CD4-positive, alpha-beta T cell (primary cell): ENCODE results near the gene IGF2R. TPM values are rescaled to one million over a fixed set of nuclear protein-coding genes. Genes with fewer than 3 reads are reported as not detected.
A peak's percentile ranks its signal among the peaks of the same experiment; 100 is the strongest.

Source experiments
- ATAC-seq: fragments of 200-7000 bp; cut with Tn5 transposase; one replicate; pipeline ENCODE4 v1.10.0; 2022; ENCODE audit warnings: mild to moderate bottlenecking; ENCODE audit not compliant: poor library complexity
- CTCF ChIA-PET: fragments of 350-600 bp; sonication (Branson Sonifier 250); formaldehyde crosslinking; loops from one replicate; lab custom pipeline; 2021; ENCODE audit warnings: antibody characterized with exemption, inconsistent platforms; lab: Charles Lee
- POLR2A ChIA-PET: fragments of 350-600 bp; sonication (Branson Sonifier 250); formaldehyde crosslinking; loops from one replicate; lab custom pipeline; 2021; ENCODE audit warnings: antibody characterized with exemption, inconsistent platforms; lab: Charles Lee
- DNase-seq, 14 experiments: peaks; one replicate each; pipeline ENCODE4 v3.0.0-alpha.2; 2013 to 2020; ENCODE audit warnings: mixed read lengths in 2 of 14
- H3K27ac ChIP-seq, 2 donors: one replicate each; pipeline versions ENCODE4 v1.5.1 to v1.7.0; 2013; ENCODE audit warnings: low read length in 2 of 2, low read depth in 1 of 2, mild to moderate bottlenecking in 1 of 2
- H3K27me3 ChIP-seq, 2 experiments: 1 replicate in 1 of 2; 2 replicates in 1 of 2; pipeline versions ENCODE4 v1.6.1 to v1.7.0; 2013; ENCODE audit warnings: low read length in 2 of 2, control low read depth in 1 of 2, mild to moderate bottlenecking in 1 of 2, moderate library complexity in 1 of 2; ENCODE audit not compliant: insufficient read depth in 2 of 2, control insufficient read depth in 1 of 2
- H3K36me3 ChIP-seq: one replicate; pipeline ENCODE4 v1.6.1; 2013; ENCODE audit warnings: low read length, control low read depth; ENCODE audit not compliant: insufficient read depth
- H3K4me1 ChIP-seq: one replicate; pipeline ENCODE4 v1.6.1; 2013; ENCODE audit warnings: low read length, control low read depth; ENCODE audit not compliant: insufficient read depth
- H3K4me3 ChIP-seq: one replicate; pipeline ENCODE4 v1.5.1; 2013; ENCODE audit warnings: mild to moderate bottlenecking, low read length, moderate library complexity
- H3K9me3 ChIP-seq, 2 experiments: 1 replicate in 1 of 2; 2 replicates in 1 of 2; pipeline versions ENCODE4 v1.6.1 to v1.7.0; 2013; ENCODE audit warnings: low read length in 2 of 2, mild to moderate bottlenecking in 2 of 2, control low read depth in 1 of 2, moderate library complexity in 1 of 2; ENCODE audit not compliant: control insufficient read depth in 1 of 2, insufficient read depth in 1 of 2
- H3K27ac Mint-ChIP-seq: one replicate; pipeline ENCODE4 v1.8.0; 2020; ENCODE audit warnings: mixed read lengths
- H3K27me3 Mint-ChIP-seq: one replicate; pipeline ENCODE4 v1.8.0; 2021; ENCODE audit warnings: mixed read lengths
- H3K36me3 Mint-ChIP-seq: one replicate; pipeline ENCODE4 v1.8.0; 2021; ENCODE audit warnings: low read depth, mixed read lengths
- H3K4me1 Mint-ChIP-seq: one replicate; pipeline ENCODE4 v1.8.0; 2021; ENCODE audit warnings: low read depth, mixed read lengths
- H3K4me3 Mint-ChIP-seq: one replicate; pipeline ENCODE4 v1.8.0; 2020; ENCODE audit warnings: mild to moderate bottlenecking, mixed read lengths
- H3K9me3 Mint-ChIP-seq: one replicate; pipeline ENCODE4 v1.8.0; 2020; ENCODE audit warnings: mixed read lengths
- intact Hi-C, 2 experiments: fragments of 100-400 bp; cut with DNase I in 1 of 2; cut with micrococcal nuclease in 1 of 2; formaldehyde crosslinking; loops; one replicate each; pipeline versions ENCODE4 v1.15.1 to v1.9.0; 2023 to 2025; cut with DNase I, micrococcal nuclease
- total RNA-seq, 174 experiments: library from RNA in 2 of 174; stranded (reverse) in 2 of 174; gene quantifications; one replicate each; pipeline ENCODE4 v1.2.3 and lab custom pipeline; 2021 to 2026
- TF ChIP-seq, protein P1 (sequence below): fragments of 200-600 bp; IDR thresholded peaks from one replicate; pipeline ENCODE4 v1.8.0; 2022; ENCODE audit warnings: antibody characterized with exemption, mild to moderate bottlenecking

Gene IGF2R
- total RNA-seq, 2 experiments from 2014 or later, result 43.8 to 46.7 TPM

DNA sequence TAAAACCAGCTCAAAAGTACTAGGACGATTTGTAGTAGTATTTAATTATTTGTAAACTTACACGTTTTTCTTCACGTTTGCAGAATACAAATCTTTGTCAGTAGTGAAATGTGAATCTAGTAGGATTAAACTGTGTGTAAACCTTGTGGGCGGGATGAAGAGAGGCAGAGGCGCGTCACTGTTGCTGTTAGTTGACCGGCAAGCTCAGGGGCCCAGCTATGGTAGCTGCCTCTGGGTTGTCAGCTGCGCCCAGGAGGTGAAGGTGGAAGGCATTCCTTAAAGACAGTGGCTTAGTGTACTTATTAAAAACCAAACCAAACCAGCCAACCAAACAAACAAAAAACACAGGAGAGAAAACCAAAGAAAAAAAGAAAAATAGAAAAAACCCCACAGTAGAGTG, 69.6 kb downstream of the IGF2R start:
- intact Hi-C loops, result no loop called here
- Mint-ChIP-seq H3K27me3 (no peaks in the 10 kb centered on the region), H3K27ac (peak overlapping the region; percentile 24), H3K36me3 (peaks cover 92% of the 10 kb centered on the region), H3K9me3 (no peaks in the 10 kb centered on the region), H3K4me3 (no peak overlapping the region), H3K4me1 (peaks cover 41% of the 10 kb centered on the region)
- Histone ChIP-seq H3K27ac (no peak overlapping the region), H3K4me3 (no peak overlapping the region), H3K4me1 (peaks cover 5% of the 10 kb centered on the region), H3K9me3 (no peaks in the 10 kb centered on the region), H3K27me3 (no peaks in the 10 kb centered on the region), H3K36me3 (peaks cover 71% of the 10 kb centered on the region)
- ChIA-PET POLR2A (no interaction called here), CTCF (no interaction called here)
- TF ChIP-seq, protein P1, sequence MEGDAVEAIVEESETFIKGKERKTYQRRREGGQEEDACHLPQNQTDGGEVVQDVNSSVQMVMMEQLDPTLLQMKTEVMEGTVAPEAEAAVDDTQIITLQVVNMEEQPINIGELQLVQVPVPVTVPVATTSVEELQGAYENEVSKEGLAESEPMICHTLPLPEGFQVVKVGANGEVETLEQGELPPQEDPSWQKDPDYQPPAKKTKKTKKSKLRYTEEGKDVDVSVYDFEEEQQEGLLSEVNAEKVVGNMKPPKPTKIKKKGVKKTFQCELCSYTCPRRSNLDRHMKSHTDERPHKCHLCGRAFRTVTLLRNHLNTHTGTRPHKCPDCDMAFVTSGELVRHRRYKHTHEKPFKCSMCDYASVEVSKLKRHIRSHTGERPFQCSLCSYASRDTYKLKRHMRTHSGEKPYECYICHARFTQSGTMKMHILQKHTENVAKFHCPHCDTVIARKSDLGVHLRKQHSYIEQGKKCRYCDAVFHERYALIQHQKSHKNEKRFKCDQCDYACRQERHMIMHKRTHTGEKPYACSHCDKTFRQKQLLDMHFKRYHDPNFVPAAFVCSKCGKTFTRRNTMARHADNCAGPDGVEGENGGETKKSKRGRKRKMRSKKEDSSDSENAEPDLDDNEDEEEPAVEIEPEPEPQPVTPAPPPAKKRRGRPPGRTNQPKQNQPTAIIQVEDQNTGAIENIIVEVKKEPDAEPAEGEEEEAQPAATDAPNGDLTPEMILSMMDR, result no peak
- ATAC-seq (no peak), DNase-seq (no peak)

DNA sequence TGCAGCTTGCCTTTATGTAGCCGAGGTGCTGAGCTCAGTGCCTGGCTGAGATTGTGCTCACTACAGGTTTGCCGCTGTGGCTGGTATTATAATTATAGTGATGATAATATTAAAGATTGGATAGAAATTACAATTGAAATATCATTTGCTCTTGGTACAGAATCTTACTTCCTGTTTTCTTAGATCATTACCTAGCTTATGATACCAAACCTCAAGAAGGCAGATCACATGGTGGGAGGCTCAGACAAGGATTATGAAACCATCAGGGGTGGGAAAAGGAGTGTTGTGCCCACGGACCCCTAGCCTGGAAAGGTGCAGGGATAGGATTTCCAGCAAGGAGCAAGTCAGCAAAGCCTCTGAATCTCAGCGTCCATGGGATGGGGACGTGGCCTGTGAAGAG, 70.6 kb downstream of the IGF2R start:
- Mint-ChIP-seq H3K27ac (peak overlapping the region; percentile 16), H3K27me3 (no peaks in the 10 kb centered on the region), H3K4me3 (no peak overlapping the region), H3K4me1 (peaks cover 41% of the 10 kb centered on the region), H3K9me3 (no peaks in the 10 kb centered on the region), H3K36me3 (peaks cover 92% of the 10 kb centered on the region)
- H3K4me3 ChIP-seq, result no peak overlapping the region
- H3K4me1 ChIP-seq, result peaks cover 5% of the 10 kb centered on the region
- CTCF ChIA-PET, result no interaction called here
- no peak overlapping the region for H3K27ac ChIP-seq
- POLR2A ChIA-PET, result interaction anchor here (0.6 kb wide), 1 partner anchor 249 kb away, joined by 3 read pairs; the partner anchor contains the start of gene MRPL18
- TF ChIP-seq, protein P1, result no peak
- DNase-seq (no peak), ATAC-seq (no peak)
- H3K36me3 ChIP-seq, result peaks cover 72% of the 10 kb centered on the region
- no peaks in the 10 kb centered on the region for H3K9me3 ChIP-seq
- intact Hi-C loops, result no loop called here
- no peaks in the 10 kb centered on the region for H3K27me3 ChIP-seq

DNA sequence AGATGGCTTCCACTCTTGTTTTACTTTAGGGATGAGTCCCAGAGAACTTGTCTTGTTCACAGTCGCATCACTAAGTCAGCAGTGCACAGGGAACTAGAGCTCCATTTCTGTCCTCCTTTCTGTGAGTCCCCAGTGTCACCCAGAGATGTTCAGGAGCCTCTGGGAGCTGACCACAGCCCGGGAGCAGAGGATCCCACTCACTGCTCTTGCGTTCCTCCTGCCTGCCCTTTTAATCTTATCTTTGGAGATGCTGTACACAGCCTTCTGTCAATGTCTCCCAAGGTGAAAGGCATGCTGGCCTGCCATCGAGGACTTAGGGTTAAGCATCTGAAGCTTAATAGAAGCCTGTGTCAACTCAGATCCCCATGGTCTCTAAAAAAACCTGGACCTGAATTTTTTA, 71.2 kb downstream of the IGF2R start:
- Histone ChIP-seq H3K27ac (no peak overlapping the region), H3K4me1 (peaks cover 5% of the 10 kb centered on the region), H3K27me3 (no peaks in the 10 kb centered on the region), H3K4me3 (no peak overlapping the region), H3K9me3 (no peaks in the 10 kb centered on the region), H3K36me3 (peaks cover 71% of the 10 kb centered on the region)
- no peaks in the 10 kb centered on the region for H3K27me3 Mint-ChIP-seq
- peaks cover 41% of the 10 kb centered on the region for H3K4me1 Mint-ChIP-seq
- ATAC-seq (no peak), DNase-seq (no peak)
- CTCF ChIA-PET, result no interaction called here
- POLR2A ChIA-PET, result no interaction called here
- intact Hi-C loops, result loop anchor here in 1 of 2 experiments (10.0 kb wide), 1 partner anchor 345 kb away; the partner anchor contains the start of gene SOD2
- peak overlapping the region; percentile 16 for H3K27ac Mint-ChIP-seq
- H3K4me3 Mint-ChIP-seq, result no peak overlapping the region
- TF ChIP-seq, protein P1, result no peak
- peaks cover 92% of the 10 kb centered on the region for H3K36me3 Mint-ChIP-seq
- H3K9me3 Mint-ChIP-seq, result no peaks in the 10 kb centered on the region
